HFFc6 (cell line): ENCODE measurements around the gene SCN5A. TPM values are rescaled to one million over a fixed set of nuclear protein-coding genes. Genes with fewer than 3 reads are reported as not detected.

Source experiments
- DNase-seq: peaks from one replicate; pipeline ENCODE4 v3.0.0-alpha.2; 2018
- H3K27ac Mint-ChIP-seq: 2 replicates; pipeline ENCODE4 v1.8.0; 2020; ENCODE audit warnings: mild to moderate bottlenecking, mixed read lengths
- H3K27me3 Mint-ChIP-seq: 2 replicates; pipeline ENCODE4 v1.8.0; 2021; ENCODE audit warnings: mild to moderate bottlenecking, moderate library complexity, mixed read lengths; ENCODE audit not compliant: insufficient read depth
- H3K36me3 Mint-ChIP-seq: 2 replicates; pipeline ENCODE4 v1.8.0; 2021; ENCODE audit warnings: low read depth, mixed read lengths
- H3K4me1 Mint-ChIP-seq: 2 replicates; pipeline ENCODE4 v1.8.0; 2020; ENCODE audit warnings: low read depth, mixed read lengths
- H3K4me3 Mint-ChIP-seq: 2 replicates; pipeline ENCODE4 v1.8.0; 2020; ENCODE audit warnings: mild to moderate bottlenecking, moderate library complexity, mixed read lengths
- H3K9me3 Mint-ChIP-seq: 2 replicates; pipeline ENCODE4 v1.8.0; 2020; ENCODE audit warnings: mild to moderate bottlenecking, mixed read lengths
- CTCF ChIP-seq: fragments of 200-600 bp; sonication (generic); IDR thresholded peaks from 2 replicates; pipeline ENCODE4 v1.5.0; 2021; ENCODE audit warnings: antibody characterized with exemption, mild to moderate bottlenecking
- total RNA-seq, 6 experiments: library from RNA; stranded (reverse); fragmentation: NEBNext Ultra II Directional; extraction: Animal tissue kit (Norgen Biotek cat#: 25700); gene quantifications; 2 replicates in 1 of 6; 3 replicates in 5 of 6; pipeline ENCODE4 v1.2.3, GENCODE V29; 2021

Gene SCN5A
- total RNA-seq, 6 experiments from 2014 or later, result 0.05 to 0.46 (median 0.28) TPM; not detected in 3

- no peak for TF ChIP-seq CTCF
- Mint-ChIP-seq H3K4me1 (no peaks in the 10 kb centered on the region), H3K9me3 (no peaks in the 10 kb centered on the region), H3K4me3 (no peak overlapping the region), H3K27ac (no peak overlapping the region), H3K36me3 (no peaks in the 10 kb centered on the region; the same call in 1 of the 2 replicates), H3K27me3 (peaks cover 17% of the 10 kb centered on the region)
- DNase-seq, result no peak
Measured at GRCh38 chr3:38555149-38555840, 94.2 kb downstream of the SCN5A start.

GRCh38 chr3:38554127-38554827 lies 95.2 kb downstream of the SCN5A start:
- Mint-ChIP-seq H3K9me3 (no peaks in the 10 kb centered on the region), H3K27ac (no peak overlapping the region), H3K4me1 (no peaks in the 10 kb centered on the region), H3K27me3 (peaks cover 19% of the 10 kb centered on the region), H3K4me3 (no peak overlapping the region), H3K36me3 (no peaks in the 10 kb centered on the region; the same call in 1 of the 2 replicates)
- DNase-seq, result no peak
- no peak for TF ChIP-seq CTCF

- Mint-ChIP-seq H3K27me3 (peaks cover 23% of the 10 kb centered on the region), H3K4me1 (no peaks in the 10 kb centered on the region), H3K36me3 (no peaks in the 10 kb centered on the region; the same call in 1 of the 2 replicates), H3K9me3 (no peaks in the 10 kb centered on the region), H3K27ac (no peak overlapping the region), H3K4me3 (no peak overlapping the region)
- TF ChIP-seq CTCF, result no peak
- DNase-seq, result no peak
Measured at GRCh38 chr3:38553071-38553470, 96.4 kb downstream of the SCN5A start.

- no peak overlapping the region for H3K27ac Mint-ChIP-seq
- H3K36me3 Mint-ChIP-seq, result no peaks in the 10 kb centered on the region; the same call in 1 of the 2 replicates
- no peaks in the 10 kb centered on the region for H3K9me3 Mint-ChIP-seq
- DNase-seq, result no peak
- H3K4me3 Mint-ChIP-seq, result no peak overlapping the region
- H3K27me3 Mint-ChIP-seq, result peaks cover 25% of the 10 kb centered on the region
- H3K4me1 Mint-ChIP-seq, result no peaks in the 10 kb centered on the region
- no peak for TF ChIP-seq CTCF
Measured at GRCh38 chr3:38552364-38552763, 97.1 kb downstream of the SCN5A start.

- Mint-ChIP-seq H3K36me3 (no peaks in the 10 kb centered on the region; the same call in 1 of the 2 replicates), H3K27me3 (peaks cover 28% of the 10 kb centered on the region), H3K27ac (no peak overlapping the region), H3K4me3 (no peak overlapping the region), H3K4me1 (no peaks in the 10 kb centered on the region), H3K9me3 (no peaks in the 10 kb centered on the region)
- TF ChIP-seq CTCF, result no peak
- no peak for DNase-seq
Measured at GRCh38 chr3:38551026-38551832, 98.3 kb downstream of the SCN5A start.
